Mesenchymal stem cell (in vitro differentiated cells and primary cell): ENCODE results near the gene MYLIP.

Source experiments
- DNase-seq: peaks from one replicate; pipeline ENCODE4 v3.0.0-alpha.2; 2013
- H2AFZ ChIP-seq: one replicate; pipeline ENCODE4 v1.6.1; 2013; ENCODE audit warnings: low read depth, mild to moderate bottlenecking, control low read depth, inconsistent platforms, low read length, moderate library complexity
- H2AK5ac ChIP-seq: 2 replicates; pipeline ENCODE4 v1.6.1; 2013; ENCODE audit warnings: low read length, moderate library complexity, mild to moderate bottlenecking, inconsistent platforms; ENCODE audit not compliant: severe bottlenecking
- H2BK120ac ChIP-seq: one replicate; pipeline ENCODE4 v1.6.1; 2013; ENCODE audit warnings: low read depth, mild to moderate bottlenecking, inconsistent platforms, low read length, moderate library complexity
- H2BK12ac ChIP-seq, 2 experiments: one replicate each; pipeline ENCODE4 v1.6.1; 2013; ENCODE audit warnings: inconsistent platforms in 2 of 2, low read length in 2 of 2, mild to moderate bottlenecking in 2 of 2, moderate library complexity in 2 of 2, control low read depth in 1 of 2
- H2BK15ac ChIP-seq: one replicate; pipeline ENCODE4 v1.6.1; 2013; ENCODE audit warnings: mild to moderate bottlenecking, low read depth, inconsistent platforms; ENCODE audit not compliant: poor library complexity, severe bottlenecking
- H2BK5ac ChIP-seq: 2 replicates; pipeline ENCODE4 v1.6.1; 2013; ENCODE audit warnings: low read depth, mild to moderate bottlenecking, low read length, control low read depth, inconsistent platforms; ENCODE audit not compliant: poor library complexity, severe bottlenecking
- H3K14ac ChIP-seq, 2 experiments: one replicate each; pipeline ENCODE4 v1.6.1; 2013; ENCODE audit warnings: inconsistent platforms in 2 of 2, low read length in 2 of 2, control low read depth in 1 of 2, mild to moderate bottlenecking in 1 of 2, moderate library complexity in 1 of 2
- H3K18ac ChIP-seq, 2 experiments: one replicate each; pipeline ENCODE4 v1.6.1; 2013; ENCODE audit warnings: inconsistent platforms in 2 of 2, low read length in 2 of 2, control low read depth in 1 of 2, low read depth in 1 of 2, mild to moderate bottlenecking in 1 of 2
- H3K23ac ChIP-seq, 2 experiments: one replicate each; pipeline ENCODE4 v1.6.1; 2013; ENCODE audit warnings: inconsistent platforms in 2 of 2, low read length in 2 of 2, mild to moderate bottlenecking in 2 of 2, moderate library complexity in 2 of 2, control low read depth in 1 of 2
- H3K27ac ChIP-seq: 2 replicates; pipeline ENCODE4 v1.5.1; 2013; ENCODE audit warnings: mild to moderate bottlenecking, moderate library complexity, low read length, control low read depth, inconsistent platforms; ENCODE audit not compliant: poor library complexity, severe bottlenecking
- H3K27me3 ChIP-seq, 2 experiments: 2 replicates each; pipeline versions ENCODE4 v1.6.1 to v1.7.0; 2013; ENCODE audit warnings: low read length in 2 of 2, mild to moderate bottlenecking in 2 of 2, moderate library complexity in 2 of 2, control low read depth in 1 of 2, inconsistent platforms in 1 of 2; ENCODE audit not compliant: control insufficient read depth in 1 of 2, insufficient read depth in 1 of 2
- H3K36me3 ChIP-seq, 2 experiments: 2 replicates each; pipeline versions ENCODE4 v1.6.1 to v1.7.0; 2013; ENCODE audit warnings: low read length in 2 of 2, control low read depth in 1 of 2, inconsistent platforms in 1 of 2, low read depth in 1 of 2, mild to moderate bottlenecking in 1 of 2; ENCODE audit not compliant: insufficient read depth in 2 of 2, control insufficient read depth in 1 of 2
- H3K4ac ChIP-seq, 2 experiments: one replicate each; pipeline ENCODE4 v1.6.1; 2013; ENCODE audit warnings: inconsistent platforms in 2 of 2, low read length in 2 of 2, mild to moderate bottlenecking in 2 of 2, moderate library complexity in 2 of 2, control low read depth in 1 of 2, low read depth in 1 of 2
- H3K4me1 ChIP-seq: 2 replicates; pipeline ENCODE4 v1.6.1; 2013; ENCODE audit warnings: low read depth, low read length, control low read depth; ENCODE audit not compliant: control insufficient read depth, insufficient read depth
- H3K4me2 ChIP-seq: 2 replicates; pipeline ENCODE4 v1.6.1; 2013; ENCODE audit warnings: low read length, mild to moderate bottlenecking, inconsistent platforms; ENCODE audit not compliant: poor library complexity, severe bottlenecking
- H3K4me3 ChIP-seq, 2 experiments: 2 replicates each; pipeline versions ENCODE4 v1.5.1 to v1.7.0; 2013; ENCODE audit warnings: low read length in 2 of 2, mild to moderate bottlenecking in 2 of 2, control low read depth in 1 of 2, low read depth in 1 of 2; ENCODE audit not compliant: insufficient read depth in 1 of 2
- H3K79me1 ChIP-seq: replicated peaks from 2 replicates; pipeline ENCODE4 v1.6.1; 2013; ENCODE audit warnings: mild to moderate bottlenecking, control low read depth, low read length, inconsistent platforms; ENCODE audit not compliant: poor library complexity, severe bottlenecking
- H3K9ac ChIP-seq: 2 replicates; pipeline ENCODE4 v1.7.0; 2013; ENCODE audit warnings: mild to moderate bottlenecking, low read length, moderate library complexity
- H3K9me3 ChIP-seq: 2 replicates; pipeline ENCODE4 v1.7.0; 2013; ENCODE audit warnings: mild to moderate bottlenecking, low read length; ENCODE audit not compliant: control insufficient read depth
- H4K8ac ChIP-seq: one replicate; pipeline ENCODE4 v1.6.1; 2013; ENCODE audit warnings: inconsistent platforms, mild to moderate bottlenecking, low read length, moderate library complexity
- H4K91ac ChIP-seq: one replicate; pipeline ENCODE4 v1.6.1; 2013; ENCODE audit warnings: mild to moderate bottlenecking, low read length, inconsistent platforms
- WGBS: methylation state at CpG from one replicate; pipeline ENCODE4 v1.1.7; 2013; ENCODE audit warnings: mixed read lengths; 5-methylcytosine and 5-hydroxymethylcytosine counted together

The MYLIP gene

GRCh38 chr6:16150098-16150497 lies 21.2 kb downstream of the MYLIP start:
- Histone ChIP-seq H3K14ac (peak overlapping the region in 1 of 2 experiments; percentile 22), H3K4ac (no peak overlapping the region), H3K18ac (no peak overlapping the region), H2BK12ac (peak overlapping the region in 1 of 2 experiments; percentile 19), H3K9me3 (no peaks in the 10 kb centered on the region), H3K36me3 (peaks cover 20 to 60% of the 10 kb centered on the region in 2 experiments), H2BK15ac (no peak overlapping the region), H3K79me1 (peaks cover 13% of the 10 kb centered on the region), H3K4me2 (no peak overlapping the region), H4K91ac (no peak overlapping the region), H3K23ac (no peak overlapping the region), H3K9ac (no peak overlapping the region), H3K4me1 (peaks cover 11% of the 10 kb centered on the region), H3K4me3 (no peak overlapping the region), H2AK5ac (peak overlapping the region; percentile 57), H3K27me3 (no peaks in the 10 kb centered on the region), H4K8ac (no peak overlapping the region), H2BK5ac (no peak overlapping the region), H2BK120ac (no peak overlapping the region), H3K27ac (no peak overlapping the region), H2AFZ (no peak overlapping the region)
- DNase-seq = no peak
- 95% methylated on average over 7 of the region's 7 CpGs for WGBS

DNA sequence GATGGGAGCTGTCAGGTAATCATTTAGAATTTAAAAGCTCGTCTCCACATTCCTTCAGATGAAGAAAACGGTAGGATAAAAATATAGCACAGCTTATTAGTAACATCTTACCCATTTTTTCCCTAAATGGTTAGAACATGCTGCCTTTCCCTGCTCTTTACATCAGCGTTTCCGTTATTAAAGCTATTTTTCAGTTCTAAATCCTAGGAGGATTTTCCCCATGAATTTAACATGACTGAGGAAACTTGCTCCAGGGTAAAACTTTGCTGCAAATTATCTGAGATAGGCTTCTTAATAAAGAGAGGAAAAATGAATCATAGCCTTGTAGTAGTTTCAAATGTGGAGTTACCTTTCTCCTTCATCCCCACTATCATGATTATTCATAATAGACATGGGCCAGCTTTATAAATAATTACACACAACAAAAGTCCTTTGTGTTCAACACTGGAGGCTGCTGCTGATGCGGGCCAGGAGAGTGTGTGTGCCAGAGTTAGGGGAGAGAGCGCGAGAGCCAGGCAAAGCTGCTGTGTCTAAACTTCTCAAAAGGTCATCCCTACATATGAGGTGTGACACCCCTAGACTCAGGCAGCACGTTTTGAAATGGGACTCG lies 24.4 kb downstream of the MYLIP start:
- no peak overlapping the region for H3K9ac ChIP-seq
- no peaks in the 10 kb centered on the region for H3K9me3 ChIP-seq
- no peaks in the 10 kb centered on the region for H3K27me3 ChIP-seq
- peaks cover 4% of the 10 kb centered on the region for H3K4me1 ChIP-seq
- no peak overlapping the region for H2BK120ac ChIP-seq
- H4K91ac ChIP-seq = no peak overlapping the region
- no peak overlapping the region for H3K18ac ChIP-seq
- no peak overlapping the region for H2BK12ac ChIP-seq
- no peak overlapping the region for H3K14ac ChIP-seq
- no peak overlapping the region for H2BK5ac ChIP-seq
- no peak overlapping the region for H3K23ac ChIP-seq
- no peak overlapping the region for H3K27ac ChIP-seq
- H3K4ac ChIP-seq = no peak overlapping the region
- H3K36me3 ChIP-seq = peaks cover 16 to 32% of the 10 kb centered on the region in 2 experiments
- DNase-seq = no peak
- no peak overlapping the region for H4K8ac ChIP-seq
- over 99% methylated on average over 7 of the region's 9 CpGs for WGBS
- no peak overlapping the region for H3K4me2 ChIP-seq
- no peak overlapping the region for H2AFZ ChIP-seq
- H3K4me3 ChIP-seq = no peak overlapping the region
- H2BK15ac ChIP-seq = no peak overlapping the region
- H2AK5ac ChIP-seq = no peak overlapping the region
- peaks cover 7% of the 10 kb centered on the region for H3K79me1 ChIP-seq

DNA sequence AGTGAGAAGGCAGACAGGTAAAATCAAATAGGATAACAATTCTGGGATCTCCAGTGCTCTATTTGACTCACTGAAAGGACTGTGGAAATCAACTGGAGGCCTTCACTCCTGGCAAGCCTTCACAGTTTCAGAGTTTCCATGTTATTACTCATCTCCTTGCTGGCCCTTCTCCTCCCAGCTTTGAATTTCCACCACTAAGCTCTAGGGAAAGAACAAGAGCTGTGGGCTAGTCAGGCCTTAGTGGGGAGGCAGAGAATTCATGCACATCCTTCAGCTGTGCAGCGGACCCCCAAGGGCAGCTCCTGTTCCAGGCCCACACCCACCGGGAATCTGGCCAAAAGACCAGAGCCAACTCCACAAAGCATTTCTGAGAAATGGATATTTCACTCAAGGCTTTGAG lies 26.0 kb downstream of the MYLIP start:
- Histone ChIP-seq H3K27me3 (no peaks in the 10 kb centered on the region), H3K4me3 (no peak overlapping the region), H4K8ac (no peak overlapping the region), H2BK15ac (peak overlapping the region; percentile 15), H3K23ac (no peak overlapping the region), H3K9ac (peak overlapping the region; percentile 56), H3K27ac (no peak overlapping the region), H3K18ac (no peak overlapping the region), H2AFZ (no peak overlapping the region), H3K9me3 (no peaks in the 10 kb centered on the region), H2BK12ac (no peak overlapping the region), H3K36me3 (peaks cover 13 to 16% of the 10 kb centered on the region in 2 experiments), H2BK120ac (no peak overlapping the region), H3K4ac (no peak overlapping the region), H3K14ac (no peak overlapping the region), H3K4me2 (no peak overlapping the region), H2AK5ac (no peak overlapping the region), H4K91ac (no peak overlapping the region), H3K4me1 (peaks cover 3% of the 10 kb centered on the region), H2BK5ac (no peak overlapping the region), H3K79me1 (peaks cover 3% of the 10 kb centered on the region)
- DNase-seq = peak; percentile 62
- 100% methylated on average over 1 of the region's 2 CpGs for WGBS

- peaks cover 3% of the 10 kb centered on the region for H3K4me1 ChIP-seq
- H2AK5ac ChIP-seq = no peak overlapping the region
- no peak overlapping the region for H3K23ac ChIP-seq
- H3K79me1 ChIP-seq = no peaks in the 10 kb centered on the region
- H3K4me3 ChIP-seq = no peak overlapping the region
- no peaks in the 10 kb centered on the region for H3K27me3 ChIP-seq
- no peak overlapping the region for H2BK5ac ChIP-seq
- H3K18ac ChIP-seq = no peak overlapping the region
- no peak overlapping the region for H3K27ac ChIP-seq
- H4K8ac ChIP-seq = no peak overlapping the region
- WGBS = 88% methylated on average over 2 of the region's 3 CpGs
- no peak overlapping the region for H2AFZ ChIP-seq
- no peak overlapping the region for H3K14ac ChIP-seq
- H4K91ac ChIP-seq = no peak overlapping the region
- H3K4ac ChIP-seq = no peak overlapping the region
- no peak for DNase-seq
- H2BK15ac ChIP-seq = no peak overlapping the region
- no peak overlapping the region for H3K4me2 ChIP-seq
- H2BK120ac ChIP-seq = no peak overlapping the region
- H2BK12ac ChIP-seq = no peak overlapping the region
- H3K36me3 ChIP-seq = peaks cover 0 to 8% of the 10 kb centered on the region in 2 experiments
- no peaks in the 10 kb centered on the region for H3K9me3 ChIP-seq
- H3K9ac ChIP-seq = no peak overlapping the region
Observed at GRCh38 chr6:16157492-16157891, 28.6 kb downstream of the MYLIP start.
